Hepatocyte (in vitro differentiated cells): ENCODE results near the gene CHKB. TPM values are rescaled to one million over a fixed set of nuclear protein-coding genes. Genes with fewer than 3 reads are reported as not detected.

Experiments
- polyA plus RNA-seq: library from polyadenylated mRNA; unstranded; fragments of >200 nt; fragmentation: Nextera tagmentation; extraction: Ambion mirVana; gene quantifications from 2 replicates; pipeline ENCODE4 v1.2.1, GENCODE V29; 2016
- total RNA-seq: library from RNA; depleted of rRNA; stranded (reverse); fragments of >200 nt; gene quantifications from 2 replicates; pipeline ENCODE4 v1.2.3, GENCODE V29; 2014

CHKB gene
- total and polyA plus RNA-seq, 2 experiments from 2014 or later, result 54.9 to 89.7 TPM

Other genes starting within 250 kb of the CHKB start
- gene PPP6R2, start 239.5 kb downstream of the CHKB start, total RNA-seq, result 43.9 and 57.9 TPM in 2 replicates
- gene PPP6R2, start 239.5 kb downstream of the CHKB start, polyA plus RNA-seq, result 44.1 and 47.0 TPM in 2 replicates
- gene SBF1, start 107.8 kb downstream of the CHKB start, total RNA-seq, result 26.1 and 34.5 TPM in 2 replicates
- 38.0 and 49.5 TPM in 2 replicates for gene SBF1, start 107.8 kb downstream of the CHKB start, polyA plus RNA-seq
- gene ADM2, start 101.3 kb downstream of the CHKB start, total RNA-seq, result 3.0 and 4.1 TPM in 2 replicates
- 5.0 and 5.1 TPM in 2 replicates for gene ADM2, start 101.3 kb downstream of the CHKB start, polyA plus RNA-seq
- not detected in 2 replicates for gene MIOX, start 96.0 kb downstream of the CHKB start, total RNA-seq
- not detected in 2 replicates for gene MIOX, start 96.0 kb downstream of the CHKB start, polyA plus RNA-seq
- gene LMF2, start 75.1 kb downstream of the CHKB start, total RNA-seq, result 22.4 and 32.8 TPM in 2 replicates
- 97.6 and 128 TPM in 2 replicates for gene LMF2, start 75.1 kb downstream of the CHKB start, polyA plus RNA-seq
- 24.4 and 25.6 TPM in 2 replicates for gene NCAPH2, start 74.6 kb downstream of the CHKB start, total RNA-seq
- 40.6 and 48.0 TPM in 2 replicates for gene NCAPH2, start 74.6 kb downstream of the CHKB start, polyA plus RNA-seq
- gene SCO2, start 57.3 kb downstream of the CHKB start, total RNA-seq, result 2.0 and 4.1 TPM in 2 replicates
- gene SCO2, start 57.3 kb downstream of the CHKB start, polyA plus RNA-seq, result 9.7 and 11.2 TPM in 2 replicates
- gene TYMP, start 52.8 kb downstream of the CHKB start, total RNA-seq, result 36.6 and 46.4 TPM in 2 replicates
- gene TYMP, start 52.8 kb downstream of the CHKB start, polyA plus RNA-seq, result 85.7 and 105 TPM in 2 replicates
- gene KLHDC7B, start 37.0 kb downstream of the CHKB start, total RNA-seq, result 0.92 and 1.7 TPM in 2 replicates
- gene KLHDC7B, start 37.0 kb downstream of the CHKB start, polyA plus RNA-seq, result 0.75 and 1.4 TPM in 2 replicates
- not detected in 2 replicates for gene SYCE3, start 19.9 kb downstream of the CHKB start, total RNA-seq
- gene SYCE3, start 19.9 kb downstream of the CHKB start, polyA plus RNA-seq, result 1.4 and 1.5 TPM in 2 replicates
- gene CPT1B, start 4.4 kb downstream of the CHKB start, total RNA-seq, result 24.8 and 27.5 TPM in 2 replicates
- 64.0 and 80.1 TPM in 2 replicates for gene CPT1B, start 4.4 kb downstream of the CHKB start, polyA plus RNA-seq
- gene MAPK8IP2, start 17.9 kb upstream of the CHKB start, total RNA-seq, result 1.0 and 1.6 TPM in 2 replicates
- 3.8 and 4.0 TPM in 2 replicates for gene MAPK8IP2, start 17.9 kb upstream of the CHKB start, polyA plus RNA-seq
- gene ARSA, start 45.3 kb upstream of the CHKB start, total RNA-seq, result 26.2 and 31.3 TPM in 2 replicates
- gene ARSA, start 45.3 kb upstream of the CHKB start, polyA plus RNA-seq, result 20.6 and 29.2 TPM in 2 replicates
- gene SHANK3, start 90.0 kb upstream of the CHKB start, total RNA-seq, result 2.4 and 2.9 TPM in 2 replicates
- gene SHANK3, start 90.0 kb upstream of the CHKB start, polyA plus RNA-seq, result 1.9 and 2.6 TPM in 2 replicates
- gene ACR, start 155.4 kb upstream of the CHKB start, total RNA-seq, result not detected in 2 replicates
- not detected in 2 replicates for gene ACR, start 155.4 kb upstream of the CHKB start, polyA plus RNA-seq
- 11.3 and 12.3 TPM in 2 replicates for gene RABL2B, start 200.8 kb upstream of the CHKB start, total RNA-seq
- 31.0 and 36.8 TPM in 2 replicates for gene RABL2B, start 200.8 kb upstream of the CHKB start, polyA plus RNA-seq